DND-41 (cell line): ENCODE results near the gene TNFSF12.
"Not testable (repeated sequence)": the region's sequence is repeated elsewhere in the genome, so short reads cannot be mapped to it uniquely, and the experiment has no call there.

Experiments used
- EZH2 ChIP-seq: IDR thresholded peaks from 3 replicates; pipeline ENCODE4 v1.6.1; 2012; ENCODE audit warnings: borderline replicate concordance, low read depth, mild to moderate bottlenecking, moderate library complexity, low read length, inconsistent platforms; ENCODE audit not compliant: severe bottlenecking
- TF ChIP-seq, protein P1 (sequence below): IDR thresholded peaks from 2 replicates; pipeline ENCODE4 v1.5.1; 2012; ENCODE audit warnings: borderline replicate concordance, low read length, moderate library complexity, mild to moderate bottlenecking; ENCODE audit not compliant: poor library complexity, severe bottlenecking; ENCODE audit errors: extremely low read depth

DNA sequence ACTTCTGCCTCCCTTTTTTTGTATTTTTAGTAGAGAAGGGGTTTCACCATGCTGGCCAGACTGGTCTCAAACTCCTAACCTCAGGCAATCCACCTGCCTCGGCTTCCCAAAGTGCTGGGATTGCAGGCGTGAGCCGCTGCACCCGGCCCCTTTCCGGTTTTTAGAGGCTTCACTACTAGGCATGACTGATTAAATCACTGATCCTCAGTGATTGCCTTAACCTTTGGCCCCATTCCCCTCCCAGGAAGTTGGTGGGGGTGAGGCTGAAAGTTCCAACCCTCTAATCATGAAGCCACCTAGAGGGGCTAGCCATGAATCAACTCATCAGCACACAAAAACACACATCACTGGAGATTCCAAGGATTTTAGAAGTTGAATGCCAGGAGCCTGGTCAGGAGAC, 48.7 kb downstream of the TNFSF12 start:
- TF ChIP-seq, protein P1, sequence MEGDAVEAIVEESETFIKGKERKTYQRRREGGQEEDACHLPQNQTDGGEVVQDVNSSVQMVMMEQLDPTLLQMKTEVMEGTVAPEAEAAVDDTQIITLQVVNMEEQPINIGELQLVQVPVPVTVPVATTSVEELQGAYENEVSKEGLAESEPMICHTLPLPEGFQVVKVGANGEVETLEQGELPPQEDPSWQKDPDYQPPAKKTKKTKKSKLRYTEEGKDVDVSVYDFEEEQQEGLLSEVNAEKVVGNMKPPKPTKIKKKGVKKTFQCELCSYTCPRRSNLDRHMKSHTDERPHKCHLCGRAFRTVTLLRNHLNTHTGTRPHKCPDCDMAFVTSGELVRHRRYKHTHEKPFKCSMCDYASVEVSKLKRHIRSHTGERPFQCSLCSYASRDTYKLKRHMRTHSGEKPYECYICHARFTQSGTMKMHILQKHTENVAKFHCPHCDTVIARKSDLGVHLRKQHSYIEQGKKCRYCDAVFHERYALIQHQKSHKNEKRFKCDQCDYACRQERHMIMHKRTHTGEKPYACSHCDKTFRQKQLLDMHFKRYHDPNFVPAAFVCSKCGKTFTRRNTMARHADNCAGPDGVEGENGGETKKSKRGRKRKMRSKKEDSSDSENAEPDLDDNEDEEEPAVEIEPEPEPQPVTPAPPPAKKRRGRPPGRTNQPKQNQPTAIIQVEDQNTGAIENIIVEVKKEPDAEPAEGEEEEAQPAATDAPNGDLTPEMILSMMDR, result not testable (repeated sequence)
- not testable (repeated sequence) for TF ChIP-seq EZH2
